GM18526 (cell line): Measurements from ENCODE around the gene RXRA.
A peak's percentile ranks its signal among the peaks of the same experiment; 100 is the strongest.

Source experiments
- POLR2A ChIP-seq: IDR thresholded peaks from 3 replicates; pipeline ENCODE4 v1.6.1; 2011; ENCODE audit not compliant: insufficient read length; ENCODE audit errors: extremely low read depth

Gene RXRA

GRCh38 chr9:134406366-134407120 is 80.3 kb downstream of the RXRA start:
- TF ChIP-seq POLR2A, result no peak

GRCh38 chr9:134407121-134407779 is 81.0 kb downstream of the RXRA start:
- TF ChIP-seq POLR2A, result peak; percentile 35

GRCh38 chr9:134408389-134408788 is 82.1 kb downstream of the RXRA start:
- TF ChIP-seq POLR2A, result no peak

- no peak for TF ChIP-seq POLR2A
Measured at GRCh38 chr9:134408939-134409737, 82.9 kb downstream of the RXRA start.

- no peak for TF ChIP-seq POLR2A
Measured at GRCh38 chr9:134410071-134410834, 84.0 kb downstream of the RXRA start.

GRCh38 chr9:134410835-134411217 is 84.6 kb downstream of the RXRA start:
- no peak for TF ChIP-seq POLR2A

- no peak for TF ChIP-seq POLR2A
Measured at GRCh38 chr9:134411440-134412297, 85.4 kb downstream of the RXRA start.

- TF ChIP-seq POLR2A, result no peak
Measured at GRCh38 chr9:134412298-134412711, 86.0 kb downstream of the RXRA start.

GRCh38 chr9:134413112-134413715 is 87.0 kb downstream of the RXRA start:
- TF ChIP-seq POLR2A, result no peak

GRCh38 chr9:134413890-134414623 is 87.8 kb downstream of the RXRA start:
- no peak for TF ChIP-seq POLR2A

GRCh38 chr9:134414900-134415425 is 88.7 kb downstream of the RXRA start:
- no peak for TF ChIP-seq POLR2A

- no peak for TF ChIP-seq POLR2A
Measured at GRCh38 chr9:134416385-134417015, 90.2 kb downstream of the RXRA start.

GRCh38 chr9:134418354-134418753 is 92.1 kb downstream of the RXRA start:
- no peak for TF ChIP-seq POLR2A
